ENCODE measurements around the gene CTDSPL.

DNA sequence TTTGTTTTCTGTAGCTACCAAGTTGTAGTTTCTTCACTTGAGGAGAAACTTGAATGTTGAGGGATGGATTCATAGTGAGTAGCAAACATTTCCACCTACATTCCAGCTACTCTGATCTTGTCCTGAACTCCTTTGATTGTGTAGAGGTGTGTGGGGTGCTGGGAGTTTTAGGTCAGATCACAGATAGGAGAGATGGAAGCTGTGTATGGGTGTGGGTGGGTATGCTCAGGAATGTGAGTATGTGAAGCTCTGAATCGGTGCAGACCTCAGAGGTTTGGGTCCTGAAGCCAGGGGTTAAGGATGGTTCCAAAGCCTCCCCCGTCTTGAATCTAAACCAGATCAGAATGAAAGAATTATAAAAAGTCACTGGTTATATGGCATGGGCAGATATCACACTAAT lies 76.3 kb downstream of the CTDSPL start:
- TF ChIP-seq EZH2phosphoT487 (IDR thresholded peaks at IDR 0.05; ENCODE audit: insufficient read depth, low read depth): no peak
- TF ChIP-seq EZH2 (IDR thresholded peaks at IDR 0.05; ENCODE audit: insufficient read depth, poor library complexity, severe bottlenecking): no peak
